ENCODE measurements around the gene HRH3.

DNA sequence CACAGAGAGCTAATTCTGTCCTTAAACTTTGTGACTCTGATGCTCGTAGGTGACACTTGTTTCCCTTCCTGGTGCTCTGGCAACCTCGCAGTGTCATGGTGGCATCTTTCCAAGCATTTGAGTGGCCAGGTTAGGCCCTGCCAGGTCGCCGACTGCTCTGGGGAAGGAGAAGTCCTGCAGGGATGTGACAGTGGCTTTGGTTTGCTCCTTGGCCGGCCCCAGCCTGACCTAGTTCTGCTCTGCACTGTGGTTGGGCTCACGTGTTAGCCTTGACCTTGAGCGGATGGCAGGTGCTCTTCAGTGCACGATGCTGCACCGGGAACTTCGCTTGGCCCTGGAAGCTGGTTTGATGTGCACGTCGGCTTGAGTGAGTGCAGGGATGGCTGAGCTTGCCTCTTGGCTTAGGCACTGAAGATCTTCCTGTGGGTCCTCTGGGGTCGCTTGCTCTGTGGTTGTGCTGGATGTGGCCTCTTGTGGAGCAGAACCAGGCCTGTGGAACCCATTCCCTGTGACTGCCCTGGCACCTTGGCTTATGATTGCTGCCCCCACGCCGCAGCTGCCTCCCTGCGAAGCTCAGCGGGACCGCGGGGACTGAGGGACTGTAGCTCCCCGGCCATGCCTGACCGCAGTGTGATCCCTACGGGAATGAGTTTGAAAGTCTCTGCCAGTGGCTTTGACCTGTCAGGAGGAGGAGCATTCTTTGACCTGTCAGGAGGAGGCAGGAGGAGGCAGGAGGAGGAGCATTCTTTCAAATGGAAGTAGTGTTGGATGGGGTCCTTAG lies 27.0 kb upstream of the HRH3 start:
- TF ChIP-seq POLR2A (IDR thresholded peaks at IDR 0.05; ENCODE audit: low read depth, low read length) (no peak), POLR2AphosphoS5 (IDR thresholded peaks at IDR 0.05; ENCODE audit: low read depth, low read length) (no peak), PAX5 (IDR thresholded peaks at IDR 0.05; ENCODE audit: insufficient read depth, low read length, severe bottlenecking) (no peak)

Data from GM12891 (cell line).